Loucy (cell line): ENCODE results near the gene NKTR.

Source experiments
- H2AFZ ChIP-seq: fragments of 200-600 bp; sonication (generic); 2 replicates; pipeline ENCODE4 v1.6.0; 2016; ENCODE audit warnings: antibody characterized with exemption, mild to moderate bottlenecking, low read length, moderate library complexity
- H3F3A ChIP-seq: fragments of 200-600 bp; 2 replicates; pipeline ENCODE4 v1.6.0; 2016; ENCODE audit warnings: antibody characterized with exemption, low read depth, mild to moderate bottlenecking
- H3K27me3 ChIP-seq: fragments of 200-600 bp; sonication (generic); 2 replicates; pipeline ENCODE4 v1.6.1; 2014; ENCODE audit warnings: low read length, mild to moderate bottlenecking; ENCODE audit not compliant: insufficient read depth, poor library complexity, severe bottlenecking
- H3K36me3 ChIP-seq: fragments of 200-600 bp; sonication (generic); 2 replicates; pipeline ENCODE4 v1.6.1; 2016; ENCODE audit warnings: low read length; ENCODE audit not compliant: insufficient read depth
- H3K4me1 ChIP-seq: fragments of 200-600 bp; sonication (generic); 2 replicates; pipeline ENCODE4 v1.5.1; 2014; ENCODE audit warnings: low read length, mild to moderate bottlenecking; ENCODE audit not compliant: insufficient read depth, poor library complexity, severe bottlenecking
- H3K4me2 ChIP-seq: fragments of 200-600 bp; sonication (generic); 2 replicates; pipeline ENCODE4 v1.6.0; 2014; ENCODE audit warnings: antibody characterized with exemption, low read length, low read depth, mild to moderate bottlenecking; ENCODE audit not compliant: poor library complexity, severe bottlenecking
- H3K4me3 ChIP-seq: fragments of 200-600 bp; sonication (generic); 2 replicates; pipeline ENCODE4 v1.5.1; 2014; ENCODE audit warnings: low read length, mild to moderate bottlenecking, mixed read lengths; ENCODE audit not compliant: poor library complexity, severe bottlenecking
- H3K79me2 ChIP-seq: fragments of 200-600 bp; sonication (generic); 2 replicates; pipeline ENCODE4 v1.6.1; 2014; ENCODE audit warnings: low read length; ENCODE audit not compliant: insufficient read depth
- H3K9ac ChIP-seq: fragments of 200-600 bp; sonication (generic); 2 replicates; pipeline ENCODE4 v1.6.0; 2014; ENCODE audit warnings: mild to moderate bottlenecking, low read depth, low read length, moderate library complexity; ENCODE audit not compliant: poor library complexity, severe bottlenecking
- H3K9me2 ChIP-seq: fragments of 200-600 bp; sonication (generic); replicated peaks from 2 replicates; pipeline ENCODE4 v1.6.1; 2016; ENCODE audit warnings: low read depth, low read length, mixed read lengths
- H3K9me3 ChIP-seq: fragments of 200-600 bp; sonication (generic); 2 replicates; pipeline ENCODE4 v1.6.1; 2014; ENCODE audit warnings: mild to moderate bottlenecking, antibody characterized with exemption, low read length, low read depth; ENCODE audit not compliant: insufficient read depth
- H4K20me1 ChIP-seq: fragments of 200-600 bp; sonication (generic); 2 replicates; pipeline ENCODE4 v1.6.0; 2014; ENCODE audit warnings: antibody characterized with exemption, low read length, mild to moderate bottlenecking; ENCODE audit not compliant: insufficient read depth, poor library complexity, severe bottlenecking
- CTCF ChIP-seq: fragments of 200-600 bp; sonication (generic); conservative IDR thresholded peaks from 2 replicates; pipeline ENCODE4 v1.5.1; 2014; ENCODE audit warnings: mild to moderate bottlenecking, antibody characterized with exemption, low read length
- EZH2phosphoT487 ChIP-seq: fragments of 200-600 bp; IDR thresholded peaks from 2 replicates; pipeline ENCODE4 v1.6.1; 2018; ENCODE audit warnings: antibody characterized with exemption, mild to moderate bottlenecking, moderate library complexity, borderline replicate concordance

Gene NKTR

GRCh38 chr3:42659451-42660130 is 59.1 kb downstream of the NKTR start:
- no peak for TF ChIP-seq EZH2phosphoT487
- TF ChIP-seq CTCF = no peak
- H3K9ac ChIP-seq = no peak overlapping the region
- H3K4me2 ChIP-seq = no peak overlapping the region

GRCh38 chr3:42660131-42660715 is 59.7 kb downstream of the NKTR start:
- Histone ChIP-seq H3K9me3 (no peaks in the 10 kb centered on the region), H3K79me2 (no peaks in the 10 kb centered on the region), H3K4me2 (no peak overlapping the region), H2AFZ (no peak overlapping the region), H3F3A (no peaks in the 10 kb centered on the region), H3K36me3 (no peaks in the 10 kb centered on the region), H3K9me2 (no peaks in the 10 kb centered on the region), H3K4me1 (no peaks in the 10 kb centered on the region), H3K9ac (no peak overlapping the region), H4K20me1 (no peaks in the 10 kb centered on the region), H3K4me3 (no peak overlapping the region), H3K27me3 (no peaks in the 10 kb centered on the region)
- TF ChIP-seq CTCF (no peak), EZH2phosphoT487 (no peak)

More at GRCh38 chr3:42659451-42660130, 59.1 kb downstream of the NKTR start:
- Histone ChIP-seq H3K36me3 (no peaks in the 10 kb centered on the region), H3F3A (no peaks in the 10 kb centered on the region), H4K20me1 (no peaks in the 10 kb centered on the region), H3K4me3 (no peak overlapping the region), H3K4me1 (no peaks in the 10 kb centered on the region), H3K79me2 (no peaks in the 10 kb centered on the region), H3K9me2 (no peaks in the 10 kb centered on the region), H3K27me3 (no peaks in the 10 kb centered on the region), H2AFZ (no peak overlapping the region), H3K9me3 (no peaks in the 10 kb centered on the region)

GRCh38 chr3:42660898-42661297 is 60.4 kb downstream of the NKTR start:
- no peak overlapping the region for H3K9ac ChIP-seq

More at GRCh38 chr3:42660898-42661297, 60.4 kb downstream of the NKTR start:
- no peak overlapping the region for H3K4me3 ChIP-seq
- no peaks in the 10 kb centered on the region for H3K9me2 ChIP-seq
- H3K79me2 ChIP-seq = no peaks in the 10 kb centered on the region
- H4K20me1 ChIP-seq = no peaks in the 10 kb centered on the region
- no peaks in the 10 kb centered on the region for H3K4me1 ChIP-seq
- H2AFZ ChIP-seq = no peak overlapping the region
- H3K36me3 ChIP-seq = no peaks in the 10 kb centered on the region
- no peaks in the 10 kb centered on the region for H3K9me3 ChIP-seq
- H3K27me3 ChIP-seq = no peaks in the 10 kb centered on the region
- TF ChIP-seq CTCF = peak; percentile 40
- no peak for TF ChIP-seq EZH2phosphoT487
- H3F3A ChIP-seq = no peaks in the 10 kb centered on the region
- H3K4me2 ChIP-seq = no peak overlapping the region
